HEK293 (cell line): ENCODE data around the gene DLD.

Experiments
- CTCF ChIA-PET: fragments of 350-600 bp; formaldehyde crosslinking; extraction: SDS; loops from one replicate; lab custom pipeline; 2021; ENCODE audit warnings: antibody characterized with exemption; lab: Yijun Ruan, JAX
- POLR2A ChIA-PET: fragments of 300-600 bp; formaldehyde crosslinking; extraction: SDS; loops from one replicate; lab custom pipeline; 2020; ENCODE audit warnings: antibody characterized with exemption, inconsistent platforms; lab: Yijun Ruan, JAX
- H3K27ac ChIP-seq: fragments of 200-500 bp; sonication (Bioruptor generic); 2 replicates; pipeline ENCODE4 v1.5.1; 2014; ENCODE audit warnings: low read depth, low read length, control low read depth, inconsistent platforms; ENCODE audit errors: extremely low read depth
- H3K36me3 ChIP-seq, 2 experiments: fragments of 200-500 bp in 1 of 2; sonication (Bioruptor generic) in 1 of 2; 1 replicate in 1 of 2; 2 replicates in 1 of 2; pipeline ENCODE4 v1.5.1; 2014 to 2017; ENCODE audit warnings: inconsistent platforms in 2 of 2, low read length in 2 of 2; ENCODE audit not compliant: control insufficient read depth in 2 of 2, insufficient read depth in 1 of 2
- H3K4me1 ChIP-seq: fragments of 200-500 bp; sonication (Bioruptor generic); 2 replicates; pipeline ENCODE4 v1.5.1; 2014; ENCODE audit warnings: mild to moderate bottlenecking, low read length, inconsistent platforms; ENCODE audit not compliant: control insufficient read depth, insufficient read depth
- H3K4me3 ChIP-seq: 2 replicates; pipeline ENCODE4 v1.5.1; 2011; ENCODE audit warnings: low read depth, mild to moderate bottlenecking, control low read depth, low read length, moderate library complexity
- H3K9me3 ChIP-seq: fragments of 200-500 bp; sonication (Bioruptor generic); 2 replicates; pipeline ENCODE4 v1.5.1; 2014; ENCODE audit warnings: low read depth, low read length, inconsistent platforms; ENCODE audit not compliant: control insufficient read depth, insufficient read depth
- BCL11B ChIP-seq: fragments of 450-650 bp; formaldehyde crosslinking; IDR thresholded peaks from 2 replicates; pipeline ENCODE4 v1.5.1; 2016; ENCODE audit warnings: low read depth, missing biosample characterization, missing genetic modification characterization
- FEZF1 ChIP-seq: fragments of 450-650 bp; formaldehyde crosslinking; IDR thresholded peaks from 2 replicates; pipeline ENCODE4 v1.5.1; 2016; ENCODE audit warnings: missing biosample characterization, missing genetic modification characterization
- GLI2 ChIP-seq: fragments of 450-650 bp; formaldehyde crosslinking; IDR thresholded peaks from 2 replicates; pipeline ENCODE4; 2017; ENCODE audit warnings: missing biosample characterization, missing genetic modification characterization, low read depth, borderline replicate concordance
- ZNF155 ChIP-seq: fragments of 450-650 bp; formaldehyde crosslinking; IDR thresholded peaks from 2 replicates; pipeline ENCODE4 v1.5.1; 2016; ENCODE audit warnings: missing biosample characterization, missing genetic modification characterization
- ZNF202 ChIP-seq: fragments of 450-650 bp; formaldehyde crosslinking; IDR thresholded peaks from 2 replicates; pipeline ENCODE4 v1.5.1; 2016; ENCODE audit warnings: missing biosample characterization, missing genetic modification characterization, borderline replicate concordance
- ZNF214 ChIP-seq: fragments of 450-650 bp; formaldehyde crosslinking; IDR thresholded peaks from 2 replicates; pipeline ENCODE4 v1.5.1; 2017; ENCODE audit warnings: missing biosample characterization, mild to moderate bottlenecking, missing genetic modification characterization, borderline replicate concordance
- ZNF350 ChIP-seq: fragments of 450-650 bp; formaldehyde crosslinking; IDR thresholded peaks from 2 replicates; pipeline ENCODE4 v1.5.0; 2017; ENCODE audit warnings: missing biosample characterization, mild to moderate bottlenecking, missing genetic modification characterization
- ZNF416 ChIP-seq: fragments of 450-650 bp; formaldehyde crosslinking; IDR thresholded peaks from 2 replicates; pipeline ENCODE4 v1.5.1; 2016; ENCODE audit warnings: missing biosample characterization, missing genetic modification characterization
- ZNF48 ChIP-seq: fragments of 450-650 bp; formaldehyde crosslinking; IDR thresholded peaks from 2 replicates; pipeline ENCODE4 v1.5.1; 2016; ENCODE audit warnings: missing biosample characterization, missing genetic modification characterization
- ZNF521 ChIP-seq: fragments of 450-650 bp; formaldehyde crosslinking; IDR thresholded peaks from 2 replicates; pipeline ENCODE4 v1.5.1; 2017; ENCODE audit warnings: missing biosample characterization, mild to moderate bottlenecking, missing genetic modification characterization
- ZNF530 ChIP-seq: fragments of 450-650 bp; formaldehyde crosslinking; IDR thresholded peaks from 2 replicates; pipeline ENCODE4 v1.5.1; 2016; ENCODE audit warnings: low read depth, missing biosample characterization, missing genetic modification characterization
- ZNF654 ChIP-seq: fragments of 450-650 bp; formaldehyde crosslinking; IDR thresholded peaks from 2 replicates; pipeline ENCODE4 v1.5.1; 2016; ENCODE audit warnings: low read depth, missing biosample characterization, missing genetic modification characterization
- ZNF843 ChIP-seq: fragments of 450-650 bp; formaldehyde crosslinking; IDR thresholded peaks from 2 replicates; pipeline ENCODE4 v1.5.1; 2016; ENCODE audit warnings: missing biosample characterization, missing genetic modification characterization
- TF ChIP-seq, protein P1 (sequence below): fragments of 450-650 bp; formaldehyde crosslinking; IDR thresholded peaks from 2 replicates; pipeline ENCODE4 v1.5.1; 2016; ENCODE audit warnings: missing biosample characterization, missing genetic modification characterization
- TF ChIP-seq, protein P2 (sequence below): fragments of 450-650 bp; formaldehyde crosslinking; IDR thresholded peaks from 2 replicates; pipeline ENCODE4 v1.5.1; 2016; ENCODE audit warnings: missing biosample characterization, missing genetic modification characterization
- TF ChIP-seq, protein P3 (sequence below): fragments of 450-650 bp; formaldehyde crosslinking; IDR thresholded peaks from 2 replicates; pipeline ENCODE4 v1.5.1; 2017; ENCODE audit warnings: missing biosample characterization, missing genetic modification characterization
- TF ChIP-seq, protein P4 (sequence below): fragments of 450-650 bp; formaldehyde crosslinking; IDR thresholded peaks from 2 replicates; pipeline ENCODE4 v1.5.1; 2016; ENCODE audit warnings: missing biosample characterization, missing genetic modification characterization
- TF ChIP-seq, protein P5 (sequence below): fragments of 450-650 bp; formaldehyde crosslinking; IDR thresholded peaks from 2 replicates; pipeline ENCODE4 v1.5.1; 2016; ENCODE audit warnings: missing biosample characterization, missing genetic modification characterization
- TF ChIP-seq, protein P6 (sequence below): fragments of 450-650 bp; formaldehyde crosslinking; IDR thresholded peaks from 2 replicates; pipeline ENCODE4 v1.5.1; 2016; ENCODE audit warnings: missing biosample characterization, missing genetic modification characterization, low read depth
- TF ChIP-seq, protein P7 (sequence below): fragments of 450-650 bp; formaldehyde crosslinking; IDR thresholded peaks from 2 replicates; pipeline ENCODE4 v1.5.1; 2017; ENCODE audit warnings: missing biosample characterization, missing genetic modification characterization

The DLD gene

DNA sequence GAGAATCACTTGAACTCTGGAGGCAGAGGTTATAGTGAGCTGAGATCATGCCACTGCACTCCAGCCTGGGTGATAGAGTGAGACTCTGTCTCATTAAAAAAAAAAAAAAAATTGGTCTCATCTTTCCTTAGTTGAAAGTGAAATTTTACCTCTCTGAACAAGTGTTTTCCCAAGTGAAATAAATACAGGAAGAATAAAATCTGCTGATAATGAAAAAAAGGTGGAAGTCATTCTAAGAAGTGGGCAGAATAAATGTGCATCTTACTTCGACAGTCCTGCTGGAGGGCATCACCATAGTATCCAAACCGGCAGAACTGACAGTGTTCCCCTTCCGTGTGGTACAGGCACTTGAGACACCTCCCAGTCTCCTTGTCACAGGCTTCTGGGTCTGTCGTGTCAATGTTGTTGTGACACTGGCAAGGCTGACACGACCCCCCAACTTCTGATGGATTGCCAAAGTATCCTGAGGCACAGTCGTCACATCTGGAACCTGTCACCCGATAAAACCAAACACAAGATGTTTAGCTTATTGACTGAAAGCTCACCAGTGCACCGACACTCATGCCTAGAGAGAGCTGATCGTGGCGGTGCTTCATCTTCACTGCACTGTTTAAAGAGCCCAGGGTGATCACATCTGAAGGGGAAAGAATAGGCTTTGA is 62.4 kb downstream of the DLD start:
- peaks cover 2% of the 10 kb centered on the region; the same call in 1 of the 2 replicates for H3K4me1 ChIP-seq
- H3K4me3 ChIP-seq: no peak overlapping the region
- CTCF ChIA-PET: interaction anchor here (0.8 kb wide), 1 partner anchor 36 kb away, joined by 5 read pairs; no protein-coding TSS in a partner anchor
- TF ChIP-seq ZNF48 (tag by site-specific recombination): no peak
- TF ChIP-seq, protein P1, sequence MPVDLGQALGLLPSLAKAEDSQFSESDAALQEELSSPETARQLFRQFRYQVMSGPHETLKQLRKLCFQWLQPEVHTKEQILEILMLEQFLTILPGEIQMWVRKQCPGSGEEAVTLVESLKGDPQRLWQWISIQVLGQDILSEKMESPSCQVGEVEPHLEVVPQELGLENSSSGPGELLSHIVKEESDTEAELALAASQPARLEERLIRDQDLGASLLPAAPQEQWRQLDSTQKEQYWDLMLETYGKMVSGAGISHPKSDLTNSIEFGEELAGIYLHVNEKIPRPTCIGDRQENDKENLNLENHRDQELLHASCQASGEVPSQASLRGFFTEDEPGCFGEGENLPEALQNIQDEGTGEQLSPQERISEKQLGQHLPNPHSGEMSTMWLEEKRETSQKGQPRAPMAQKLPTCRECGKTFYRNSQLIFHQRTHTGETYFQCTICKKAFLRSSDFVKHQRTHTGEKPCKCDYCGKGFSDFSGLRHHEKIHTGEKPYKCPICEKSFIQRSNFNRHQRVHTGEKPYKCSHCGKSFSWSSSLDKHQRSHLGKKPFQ (tag by site-specific recombination): no peak
- no peak for TF ChIP-seq ZNF214 (tag by site-specific recombination)
- TF ChIP-seq, protein P2, sequence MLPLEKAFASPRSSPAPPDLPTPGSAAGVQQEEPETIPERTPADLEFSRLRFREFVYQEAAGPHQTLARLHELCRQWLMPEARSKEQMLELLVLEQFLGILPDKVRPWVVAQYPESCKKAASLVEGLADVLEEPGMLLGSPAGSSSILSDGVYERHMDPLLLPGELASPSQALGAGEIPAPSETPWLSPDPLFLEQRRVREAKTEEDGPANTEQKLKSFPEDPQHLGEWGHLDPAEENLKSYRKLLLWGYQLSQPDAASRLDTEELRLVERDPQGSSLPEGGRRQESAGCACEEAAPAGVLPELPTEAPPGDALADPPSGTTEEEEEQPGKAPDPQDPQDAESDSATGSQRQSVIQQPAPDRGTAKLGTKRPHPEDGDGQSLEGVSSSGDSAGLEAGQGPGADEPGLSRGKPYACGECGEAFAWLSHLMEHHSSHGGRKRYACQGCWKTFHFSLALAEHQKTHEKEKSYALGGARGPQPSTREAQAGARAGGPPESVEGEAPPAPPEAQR (tag by site-specific recombination): no peak
- TF ChIP-seq, protein P3, sequence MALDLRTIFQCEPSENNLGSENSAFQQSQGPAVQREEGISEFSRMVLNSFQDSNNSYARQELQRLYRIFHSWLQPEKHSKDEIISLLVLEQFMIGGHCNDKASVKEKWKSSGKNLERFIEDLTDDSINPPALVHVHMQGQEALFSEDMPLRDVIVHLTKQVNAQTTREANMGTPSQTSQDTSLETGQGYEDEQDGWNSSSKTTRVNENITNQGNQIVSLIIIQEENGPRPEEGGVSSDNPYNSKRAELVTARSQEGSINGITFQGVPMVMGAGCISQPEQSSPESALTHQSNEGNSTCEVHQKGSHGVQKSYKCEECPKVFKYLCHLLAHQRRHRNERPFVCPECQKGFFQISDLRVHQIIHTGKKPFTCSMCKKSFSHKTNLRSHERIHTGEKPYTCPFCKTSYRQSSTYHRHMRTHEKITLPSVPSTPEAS: no peak
- TF ChIP-seq, protein P4, sequence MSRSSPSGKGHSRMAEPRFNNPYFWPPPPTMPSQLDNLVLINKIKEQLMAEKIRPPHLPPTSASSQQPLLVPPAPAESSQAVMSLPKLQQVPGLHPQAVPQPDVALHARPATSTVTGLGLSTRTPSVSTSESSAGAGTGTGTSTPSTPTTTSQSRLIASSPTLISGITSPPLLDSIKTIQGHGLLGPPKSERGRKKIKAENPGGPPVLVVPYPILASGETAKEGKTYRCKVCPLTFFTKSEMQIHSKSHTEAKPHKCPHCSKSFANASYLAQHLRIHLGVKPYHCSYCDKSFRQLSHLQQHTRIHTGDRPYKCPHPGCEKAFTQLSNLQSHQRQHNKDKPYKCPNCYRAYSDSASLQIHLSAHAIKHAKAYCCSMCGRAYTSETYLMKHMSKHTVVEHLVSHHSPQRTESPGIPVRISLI (tag by site-specific recombination): no peak
- TF ChIP-seq ZNF521 (tag by site-specific recombination): no peak
- no peak for TF ChIP-seq GLI2 (tag by site-specific recombination)
- TF ChIP-seq ZNF350 (tag by site-specific recombination): no peak
- no peak for TF ChIP-seq ZNF843
- TF ChIP-seq ZNF654: no peak
- TF ChIP-seq ZNF202 (tag by site-specific recombination): no peak
- TF ChIP-seq, protein P5, sequence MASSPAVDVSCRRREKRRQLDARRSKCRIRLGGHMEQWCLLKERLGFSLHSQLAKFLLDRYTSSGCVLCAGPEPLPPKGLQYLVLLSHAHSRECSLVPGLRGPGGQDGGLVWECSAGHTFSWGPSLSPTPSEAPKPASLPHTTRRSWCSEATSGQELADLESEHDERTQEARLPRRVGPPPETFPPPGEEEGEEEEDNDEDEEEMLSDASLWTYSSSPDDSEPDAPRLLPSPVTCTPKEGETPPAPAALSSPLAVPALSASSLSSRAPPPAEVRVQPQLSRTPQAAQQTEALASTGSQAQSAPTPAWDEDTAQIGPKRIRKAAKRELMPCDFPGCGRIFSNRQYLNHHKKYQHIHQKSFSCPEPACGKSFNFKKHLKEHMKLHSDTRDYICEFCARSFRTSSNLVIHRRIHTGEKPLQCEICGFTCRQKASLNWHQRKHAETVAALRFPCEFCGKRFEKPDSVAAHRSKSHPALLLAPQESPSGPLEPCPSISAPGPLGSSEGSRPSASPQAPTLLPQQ (tag by site-specific recombination): no peak
- TF ChIP-seq FEZF1 (tag by site-specific recombination): no peak
- TF ChIP-seq, protein P6, sequence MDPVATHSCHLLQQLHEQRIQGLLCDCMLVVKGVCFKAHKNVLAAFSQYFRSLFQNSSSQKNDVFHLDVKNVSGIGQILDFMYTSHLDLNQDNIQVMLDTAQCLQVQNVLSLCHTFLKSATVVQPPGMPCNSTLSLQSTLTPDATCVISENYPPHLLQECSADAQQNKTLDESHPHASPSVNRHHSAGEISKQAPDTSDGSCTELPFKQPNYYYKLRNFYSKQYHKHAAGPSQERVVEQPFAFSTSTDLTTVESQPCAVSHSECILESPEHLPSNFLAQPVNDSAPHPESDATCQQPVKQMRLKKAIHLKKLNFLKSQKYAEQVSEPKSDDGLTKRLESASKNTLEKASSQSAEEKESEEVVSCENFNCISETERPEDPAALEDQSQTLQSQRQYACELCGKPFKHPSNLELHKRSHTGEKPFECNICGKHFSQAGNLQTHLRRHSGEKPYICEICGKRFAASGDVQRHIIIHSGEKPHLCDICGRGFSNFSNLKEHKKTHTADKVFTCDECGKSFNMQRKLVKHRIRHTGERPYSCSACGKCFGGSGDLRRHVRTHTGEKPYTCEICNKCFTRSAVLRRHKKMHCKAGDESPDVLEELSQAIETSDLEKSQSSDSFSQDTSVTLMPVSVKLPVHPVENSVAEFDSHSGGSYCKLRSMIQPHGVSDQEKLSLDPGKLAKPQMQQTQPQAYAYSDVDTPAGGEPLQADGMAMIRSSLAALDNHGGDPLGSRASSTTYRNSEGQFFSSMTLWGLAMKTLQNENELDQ (tag by site-specific recombination): no peak
- TF ChIP-seq ZNF416: no peak
- TF ChIP-seq ZNF155 (tag by site-specific recombination): no peak
- TF ChIP-seq ZNF530 (tag by site-specific recombination): no peak
- TF ChIP-seq, protein P7, sequence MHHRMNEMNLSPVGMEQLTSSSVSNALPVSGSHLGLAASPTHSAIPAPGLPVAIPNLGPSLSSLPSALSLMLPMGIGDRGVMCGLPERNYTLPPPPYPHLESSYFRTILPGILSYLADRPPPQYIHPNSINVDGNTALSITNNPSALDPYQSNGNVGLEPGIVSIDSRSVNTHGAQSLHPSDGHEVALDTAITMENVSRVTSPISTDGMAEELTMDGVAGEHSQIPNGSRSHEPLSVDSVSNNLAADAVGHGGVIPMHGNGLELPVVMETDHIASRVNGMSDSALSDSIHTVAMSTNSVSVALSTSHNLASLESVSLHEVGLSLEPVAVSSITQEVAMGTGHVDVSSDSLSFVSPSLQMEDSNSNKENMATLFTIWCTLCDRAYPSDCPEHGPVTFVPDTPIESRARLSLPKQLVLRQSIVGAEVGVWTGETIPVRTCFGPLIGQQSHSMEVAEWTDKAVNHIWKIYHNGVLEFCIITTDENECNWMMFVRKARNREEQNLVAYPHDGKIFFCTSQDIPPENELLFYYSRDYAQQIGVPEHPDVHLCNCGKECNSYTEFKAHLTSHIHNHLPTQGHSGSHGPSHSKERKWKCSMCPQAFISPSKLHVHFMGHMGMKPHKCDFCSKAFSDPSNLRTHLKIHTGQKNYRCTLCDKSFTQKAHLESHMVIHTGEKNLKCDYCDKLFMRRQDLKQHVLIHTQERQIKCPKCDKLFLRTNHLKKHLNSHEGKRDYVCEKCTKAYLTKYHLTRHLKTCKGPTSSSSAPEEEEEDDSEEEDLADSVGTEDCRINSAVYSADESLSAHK: no peak
- no peak for TF ChIP-seq BCL11B (tag by site-specific recombination)
- POLR2A ChIA-PET: no interaction called here
- H3K9me3 ChIP-seq: no peaks in the 10 kb centered on the region
- H3K27ac ChIP-seq: no peak overlapping the region
- peaks cover 13 to 51% of the 10 kb centered on the region in 2 experiments for H3K36me3 ChIP-seq
